ENCODE measurements around the gene PCDHGB1.
"Not testable (repeated sequence)": the region's sequence is repeated elsewhere in the genome, so short reads cannot be mapped to it uniquely, and the experiment has no call there.

The PCDHGB1 gene

GRCh38 chr5:141306630-141307029, 43.3 kb upstream of the PCDHGB1 start:
- TF ChIP-seq ZNF146 (tag by site-specific recombination; IDR thresholded peaks at IDR 0.05) (peak; percentile 31; the same call in 1 of the 2 replicates), ZIC2 (tag by site-specific recombination; IDR thresholded peaks at IDR 0.05) (no peak)
- Histone ChIP-seq H3K27ac (ENCODE audit: extremely low read depth, low read depth, low read length) (no peak overlapping the region), H3K9me3 (ENCODE audit: control insufficient read depth, insufficient read depth, low read depth, low read length) (no peaks in the 10 kb centered on the region; the same call in 1 of the 2 replicates), H3K4me3 (ENCODE audit: low read depth, low read length) (no peak overlapping the region), H3K36me3 (ENCODE audit: control insufficient read depth in 2 of 2, insufficient read depth in 1 of 2, low read length in 2 of 2) (no peaks in the 10 kb centered on the region), H3K4me1 (ENCODE audit: control insufficient read depth, insufficient read depth, low read length) (no peaks in the 10 kb centered on the region)
- ChIA-PET POLR2A (no interaction called here), CTCF (interaction anchor here (0.7 kb wide), 1 partner anchor 14 kb away, joined by 4 read pairs; the partner anchor contains the start of gene TAF7)

- Histone ChIP-seq H3K4me1 (ENCODE audit: control insufficient read depth, insufficient read depth, low read length) (no peaks in the 10 kb centered on the region), H3K9me3 (ENCODE audit: control insufficient read depth, insufficient read depth, low read depth, low read length) (no peaks in the 10 kb centered on the region), H3K4me3 (ENCODE audit: low read depth, low read length) (no peak overlapping the region), H3K27ac (ENCODE audit: extremely low read depth, low read depth, low read length) (no peak overlapping the region), H3K36me3 (ENCODE audit: control insufficient read depth in 2 of 2, insufficient read depth in 1 of 2, low read length in 2 of 2) (peaks cover 4 to 9% of the 10 kb centered on the region in 2 experiments; a peak in 2 of 3 replicates)
- no peak for TF ChIP-seq ELK4 (IDR thresholded peaks at IDR 0.05; ENCODE audit: borderline replicate concordance, low read depth, low read length)
- no peak for TF ChIP-seq HOXC10 (CRISPR knock-in tag; IDR thresholded peaks at IDR 0.05)
- no peak for TF ChIP-seq ZNF26 (tag by site-specific recombination; IDR thresholded peaks at IDR 0.05)
- TF ChIP-seq SP7 (tag by site-specific recombination; IDR thresholded peaks at IDR 0.05) = no peak
- TF ChIP-seq ZEB2 (tag by site-specific recombination; IDR thresholded peaks at IDR 0.05) = no peak
- TF ChIP-seq ZNF600 (tag by site-specific recombination; IDR thresholded peaks at IDR 0.05) = no peak
- no peak for TF ChIP-seq ZNF791 (tag by site-specific recombination; IDR thresholded peaks at IDR 0.05)
- no peak for TF ChIP-seq ZNF211 (tag by site-specific recombination; IDR thresholded peaks at IDR 0.05; ENCODE audit: low read depth)
- no peak for TF ChIP-seq TCF7L2 (IDR thresholded peaks at IDR 0.05; ENCODE audit: borderline replicate concordance, low read depth, low read length)
- ChIA-PET POLR2A (no interaction called here), CTCF (no interaction called here)
Observed at GRCh38 chr5:141313711-141314110, 36.2 kb upstream of the PCDHGB1 start.

GRCh38 chr5:141316963-141317362, 32.9 kb upstream of the PCDHGB1 start:
- H3K4me3 ChIP-seq (ENCODE audit: low read depth, low read length); H3K4me1 ChIP-seq (ENCODE audit: control insufficient read depth, insufficient read depth, low read length); H3K27ac ChIP-seq (ENCODE audit: extremely low read depth, low read depth, low read length); H3K9me3 ChIP-seq (ENCODE audit: control insufficient read depth, insufficient read depth, low read depth, low read length): not testable (repeated sequence)
- ChIA-PET CTCF (interaction anchor here (0.7 to 1.5 kb wide), 3 partner anchors 14 to 1132 kb away, joined by 4 to 5 read pairs (median 4); partner anchors contain the start of genes PCDHGA1 and PCDHGB1), POLR2A (interaction anchor here (0.5 kb wide), 1 partner anchor 264 kb away, joined by 3 read pairs; no protein-coding TSS in a partner anchor)
- peaks cover 4 to 21% of the 10 kb centered on the region in 2 experiments; a peak in 2 of 3 replicates for H3K36me3 ChIP-seq (ENCODE audit: control insufficient read depth in 2 of 2, insufficient read depth in 1 of 2, low read length in 2 of 2)

- no peaks in the 10 kb centered on the region for H3K4me1 ChIP-seq (ENCODE audit: control insufficient read depth, insufficient read depth, low read length)
- H3K9me3 ChIP-seq (ENCODE audit: control insufficient read depth, insufficient read depth, low read depth, low read length) = peaks cover 5% of the 10 kb centered on the region; the same call in 1 of the 2 replicates
- H3K27ac ChIP-seq (ENCODE audit: extremely low read depth, low read depth, low read length) = no peak overlapping the region
- H3K36me3 ChIP-seq (ENCODE audit: control insufficient read depth in 2 of 2, insufficient read depth in 1 of 2, low read length in 2 of 2) = peaks cover 4 to 21% of the 10 kb centered on the region in 2 experiments; a peak in 2 of 3 replicates
- no peak overlapping the region for H3K4me3 ChIP-seq (ENCODE audit: low read depth, low read length)
- POLR2A ChIA-PET = interaction anchor here (1.1 kb wide), 1 partner anchor 20 kb away, joined by 3 read pairs; the partner anchor contains the start of gene PCDHGA2
- CTCF ChIA-PET = interaction anchor here (0.7 to 3.1 kb wide), 17 partner anchors 10 to 300 kb away, joined by 3 to 32 read pairs (median 3); partner anchors contain the start of genes DIAPH1, PCDHB10, PCDHB15 and PCDHGA1
- peak; percentile 27; the same call in 1 of the 2 replicates for TF ChIP-seq ZNF513 (tag by site-specific recombination; IDR thresholded peaks at IDR 0.05)
- no peak for TF ChIP-seq ZNF626 (tag by site-specific recombination; IDR thresholded peaks at IDR 0.05)
Observed at GRCh38 chr5:141319202-141319601, 30.7 kb upstream of the PCDHGB1 start.
